ENCODE measurements around the gene SMIM1. TPM values are rescaled to one million over a fixed set of nuclear protein-coding genes. Genes with fewer than 3 reads are reported as not detected.

SMIM1 gene
- total and polyA plus RNA-seq, 2 experiments from 2014 or later = 3.2 to 7.2 TPM

GRCh38 chr1:3733883-3734589 is 38.5 kb upstream of the SMIM1 start:
- H3K27me3 ChIP-seq (ENCODE audit: insufficient read depth) = no peaks in the 10 kb centered on the region
- no peak overlapping the region for H3K27ac ChIP-seq (ENCODE audit: low read depth)
- H3K4me2 ChIP-seq = peak overlapping the region; percentile 82; the same call in 1 of the 2 replicates
- 0 out of 2 replicates have a peak, but pooled peaks cover 6% of the 10 kb centered on the region for H3F3A ChIP-seq (replicated peaks; ENCODE audit: low read depth)
- peaks cover 9% of the 10 kb centered on the region; the same call in 1 of the 2 replicates for H4K20me1 ChIP-seq (replicated peaks; ENCODE audit: insufficient read depth)
- H3K27ac Mint-ChIP-seq = no peak overlapping the region
- peaks cover 8% of the 10 kb centered on the region; the same call in 1 of the 2 replicates for H3K36me3 ChIP-seq (ENCODE audit: insufficient read depth)
- no peaks in the 10 kb centered on the region for H3K9me3 Mint-ChIP-seq
- peaks cover 12% of the 10 kb centered on the region for H3K4me1 Mint-ChIP-seq
- H3K79me2 ChIP-seq (replicated peaks; ENCODE audit: insufficient read depth) = no peaks in the 10 kb centered on the region
- peak; percentile 13 for ATAC-seq
- peaks cover 12% of the 10 kb centered on the region; the same call in 1 of the 2 replicates for H3K4me1 ChIP-seq (ENCODE audit: insufficient read depth)
- no peak overlapping the region for H3K4me3 ChIP-seq
- 0 out of 3 replicates have a peak overlapping the region, but pooled peaks have one; percentile 65 for H3K4me3 Mint-ChIP-seq
- H3K9me2 ChIP-seq (ENCODE audit: insufficient read depth) = no peaks in the 10 kb centered on the region
- peaks cover 6% of the 10 kb centered on the region for H3K27me3 Mint-ChIP-seq (ENCODE audit: insufficient read depth, low read depth, poor library complexity)
- H3K36me3 Mint-ChIP-seq (ENCODE audit: low read depth) = peaks cover 19% of the 10 kb centered on the region; the same call in 2 of the 3 replicates
- DNase-seq (ENCODE audit: low spot score) = peak; percentile 52
- no peak overlapping the region for H2AFZ ChIP-seq
- TF ChIP-seq EZH2 (IDR thresholded peaks at IDR 0.05; ENCODE audit: low read depth, unreplicated experiment) (no peak), ZNF331 (CRISPR knock-in tag; IDR thresholded peaks at IDR 0.05; ENCODE audit: low read depth) (no peak), CREB1 (CRISPR knock-in tag; IDR thresholded peaks at IDR 0.05; ENCODE audit: low read depth) (no peak), EZH2phosphoT487 (IDR thresholded peaks at IDR 0.05; ENCODE audit: unreplicated experiment) (no peak), ZNF114 (CRISPR knock-in tag; IDR thresholded peaks at IDR 0.05) (no peak), STAT1 (IDR thresholded peaks at IDR 0.05; ENCODE audit: unreplicated experiment) (no peak), NANOG (IDR thresholded peaks at IDR 0.05; ENCODE audit: borderline replicate concordance) (no peak)
- TF ChIP-seq, protein P1, sequence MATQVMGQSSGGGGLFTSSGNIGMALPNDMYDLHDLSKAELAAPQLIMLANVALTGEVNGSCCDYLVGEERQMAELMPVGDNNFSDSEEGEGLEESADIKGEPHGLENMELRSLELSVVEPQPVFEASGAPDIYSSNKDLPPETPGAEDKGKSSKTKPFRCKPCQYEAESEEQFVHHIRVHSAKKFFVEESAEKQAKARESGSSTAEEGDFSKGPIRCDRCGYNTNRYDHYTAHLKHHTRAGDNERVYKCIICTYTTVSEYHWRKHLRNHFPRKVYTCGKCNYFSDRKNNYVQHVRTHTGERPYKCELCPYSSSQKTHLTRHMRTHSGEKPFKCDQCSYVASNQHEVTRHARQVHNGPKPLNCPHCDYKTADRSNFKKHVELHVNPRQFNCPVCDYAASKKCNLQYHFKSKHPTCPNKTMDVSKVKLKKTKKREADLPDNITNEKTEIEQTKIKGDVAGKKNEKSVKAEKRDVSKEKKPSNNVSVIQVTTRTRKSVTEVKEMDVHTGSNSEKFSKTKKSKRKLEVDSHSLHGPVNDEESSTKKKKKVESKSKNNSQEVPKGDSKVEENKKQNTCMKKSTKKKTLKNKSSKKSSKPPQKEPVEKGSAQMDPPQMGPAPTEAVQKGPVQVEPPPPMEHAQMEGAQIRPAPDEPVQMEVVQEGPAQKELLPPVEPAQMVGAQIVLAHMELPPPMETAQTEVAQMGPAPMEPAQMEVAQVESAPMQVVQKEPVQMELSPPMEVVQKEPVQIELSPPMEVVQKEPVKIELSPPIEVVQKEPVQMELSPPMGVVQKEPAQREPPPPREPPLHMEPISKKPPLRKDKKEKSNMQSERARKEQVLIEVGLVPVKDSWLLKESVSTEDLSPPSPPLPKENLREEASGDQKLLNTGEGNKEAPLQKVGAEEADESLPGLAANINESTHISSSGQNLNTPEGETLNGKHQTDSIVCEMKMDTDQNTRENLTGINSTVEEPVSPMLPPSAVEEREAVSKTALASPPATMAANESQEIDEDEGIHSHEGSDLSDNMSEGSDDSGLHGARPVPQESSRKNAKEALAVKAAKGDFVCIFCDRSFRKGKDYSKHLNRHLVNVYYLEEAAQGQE (IDR thresholded peaks at IDR 0.05; ENCODE audit: unreplicated experiment) = no peak

DNA sequence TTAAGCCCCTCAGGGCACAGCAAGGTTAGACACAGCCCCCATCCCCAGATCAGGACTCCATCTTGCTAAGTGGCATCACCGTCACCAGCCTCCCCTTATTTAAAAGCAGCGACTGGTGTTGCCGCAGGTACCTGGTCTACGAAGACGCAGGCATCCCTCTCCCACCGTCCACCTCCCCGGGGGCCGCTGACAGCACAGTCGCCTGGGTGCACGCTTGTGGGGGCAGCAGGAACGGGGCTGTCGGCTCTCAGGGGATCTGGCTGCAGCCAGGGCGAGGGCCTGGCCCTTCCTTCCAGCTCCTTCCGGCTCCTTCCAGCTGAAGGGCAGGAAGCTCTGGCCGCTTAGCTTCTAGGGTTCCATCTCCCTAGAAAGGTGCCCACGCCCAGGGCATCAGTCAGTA is 37.9 kb upstream of the SMIM1 start:
- ATAC-seq = no peak
- H3K4me3 Mint-ChIP-seq = no peak overlapping the region
- TF ChIP-seq ETS1 (IDR thresholded peaks at IDR 0.05) (no peak), ZNF114 (CRISPR knock-in tag; IDR thresholded peaks at IDR 0.05) (no peak), EZH2 (IDR thresholded peaks at IDR 0.05; ENCODE audit: low read depth, unreplicated experiment) (no peak), EZH2phosphoT487 (IDR thresholded peaks at IDR 0.05; ENCODE audit: unreplicated experiment) (no peak), JUNB (IDR thresholded peaks at IDR 0.05; ENCODE audit: unreplicated experiment) (no peak), CTCF (conservative IDR thresholded peaks at IDR 0.05; ENCODE audit: low read depth in 2 of 2) (no peak), NANOG (IDR thresholded peaks at IDR 0.05; ENCODE audit: borderline replicate concordance) (no peak), CREB1 (CRISPR knock-in tag; IDR thresholded peaks at IDR 0.05; ENCODE audit: low read depth) (no peak), ZNF331 (CRISPR knock-in tag; IDR thresholded peaks at IDR 0.05; ENCODE audit: low read depth) (no peak), STAT1 (IDR thresholded peaks at IDR 0.05; ENCODE audit: unreplicated experiment) (no peak), POLR2AphosphoS5 (IDR thresholded peaks at IDR 0.05; ENCODE audit: low read depth) (no peak)
- TF ChIP-seq, protein P1 (IDR thresholded peaks at IDR 0.05; ENCODE audit: unreplicated experiment) = no peak

More for the DNA sequence above, 37.9 kb upstream of the SMIM1 start:
- H3K27me3 Mint-ChIP-seq (ENCODE audit: insufficient read depth, low read depth, poor library complexity) = peaks cover 6% of the 10 kb centered on the region
- Histone ChIP-seq H3K9me2 (ENCODE audit: insufficient read depth) (no peaks in the 10 kb centered on the region), H3K4me3 (no peak overlapping the region), H3K79me2 (replicated peaks; ENCODE audit: insufficient read depth) (no peaks in the 10 kb centered on the region), H4K20me1 (replicated peaks; ENCODE audit: insufficient read depth) (peaks cover 9% of the 10 kb centered on the region; the same call in 1 of the 2 replicates), H2AFZ (no peak overlapping the region), H3K27me3 (ENCODE audit: insufficient read depth) (no peaks in the 10 kb centered on the region), H3K27ac (ENCODE audit: low read depth) (no peak overlapping the region), H3F3A (replicated peaks; ENCODE audit: low read depth) (0 out of 2 replicates have a peak, but pooled peaks cover 6% of the 10 kb centered on the region), H3K36me3 (ENCODE audit: insufficient read depth) (peaks cover 8% of the 10 kb centered on the region; the same call in 1 of the 2 replicates), H3K4me1 (ENCODE audit: insufficient read depth) (peaks cover 12% of the 10 kb centered on the region; the same call in 1 of the 2 replicates), H3K4me2 (no peak overlapping the region)
- no peak for DNase-seq (ENCODE audit: low spot score)
- H3K27ac Mint-ChIP-seq = no peak overlapping the region
- no peaks in the 10 kb centered on the region for H3K9me3 Mint-ChIP-seq
- peaks cover 19% of the 10 kb centered on the region; the same call in 2 of the 3 replicates for H3K36me3 Mint-ChIP-seq (ENCODE audit: low read depth)
- H3K4me1 Mint-ChIP-seq = peaks cover 12% of the 10 kb centered on the region

Measured in GM23338 (cell line).